ENCODE measurements around the gene MLLT6.

- TF ChIP-seq POLR2A (IDR thresholded peaks at IDR 0.05) (no peak), CTCF (IDR thresholded peaks at IDR 0.05) (no peak)
Observed at GRCh38 chr17:38690386-38690785, 14.7 kb upstream of the MLLT6 start.

Measured in ovary (tissue), 3 donors.